Hair follicle dermal papilla cell (primary cell): Measurements from ENCODE around the gene CAPS. TPM values are rescaled to one million over a fixed set of nuclear protein-coding genes. Genes with fewer than 3 reads are reported as not detected.

Experiments
- total RNA-seq: library from RNA; depleted of rRNA; stranded (reverse); fragments of >200 nt; gene quantifications from 2 replicates; pipeline ENCODE4 v1.2.3, GENCODE V29; 2012

Gene CAPS
- 27.9 and 31.5 TPM in 2 replicates for total RNA-seq

GRCh38 chr19:5913739-5914357 is at the start of gene CAPS:
Gene CAPS, plus strand, starts transcription at chr19:5914254. Its CDS starts 153 bp downstream, at chr19:5914407.

GRCh38 chr19:5903624-5904351 is 10.3 kb upstream of the CAPS start, which contains the start of gene NDUFA11:
Gene NDUFA11, minus strand, starts transcription at chr19:5903790. Its CDS starts 82 bp downstream, at chr19:5903708.

GRCh38 chr19:5904352-5905113 is 9.5 kb upstream of the CAPS start, which contains the start of gene VMAC:
Gene VMAC, plus strand, starts transcription at chr19:5904872. Its CDS starts 19 bp downstream, at chr19:5904891.

Other genes with a start within 250 kb of the CAPS start
- gene MICOS13, start 233.7 kb upstream of the CAPS start, total RNA-seq, result 24.7 and 27.2 TPM in 2 replicates
- gene HSD11B1L, start 233.2 kb upstream of the CAPS start, total RNA-seq, result 14.1 and 15.2 TPM in 2 replicates
- 142 and 198 TPM in 2 replicates for gene RPL36, start 224.0 kb upstream of the CAPS start, total RNA-seq
- gene LONP1, start 194.1 kb upstream of the CAPS start, total RNA-seq, result 96.9 and 103 TPM in 2 replicates
- gene CATSPERD, start 193.6 kb upstream of the CAPS start, total RNA-seq, result under 0.01 TPM in 1 of 2 replicates, not detected in the other
- gene PRR22, start 129.5 kb upstream of the CAPS start, total RNA-seq, result 0.49 and 1.1 TPM in 2 replicates
- gene DUS3L, start 123.1 kb upstream of the CAPS start, total RNA-seq, result 26.3 and 30.7 TPM in 2 replicates
- 0.16 TPM in 1 of 2 replicates, not detected in the other for gene NRTN, start 109.2 kb upstream of the CAPS start, total RNA-seq
- not detected in 2 replicates for gene FUT6, start 74.6 kb upstream of the CAPS start, total RNA-seq
- gene FUT3, start 62.8 kb upstream of the CAPS start, total RNA-seq, result not detected in 2 replicates
- not detected in 2 replicates for gene FUT5, start 43.7 kb upstream of the CAPS start, total RNA-seq
- gene NDUFA11, start 10.5 kb upstream of the CAPS start, total RNA-seq, result 184 and 238 TPM in 2 replicates
- gene VMAC, start 9.4 kb upstream of the CAPS start, total RNA-seq, result 10.8 and 11.5 TPM in 2 replicates
- 50.6 and 63.5 TPM in 2 replicates for gene RANBP3, start 63.9 kb downstream of the CAPS start, total RNA-seq
- 18.3 and 19.9 TPM in 2 replicates for gene RFX2, start 196.2 kb downstream of the CAPS start, total RNA-seq
- gene ACSBG2, start 221.4 kb downstream of the CAPS start, total RNA-seq, result not detected in 2 replicates